SJCRH30 (cell line): ENCODE results near the gene KCNH3. TPM values are rescaled to one million over a fixed set of nuclear protein-coding genes. Genes with fewer than 3 reads are reported as not detected.

Experiments used
- DNase-seq, 2 experiments: peaks; one replicate each; pipeline ENCODE4 v3.0.0-alpha.2; 2015 to 2020
- H3K27ac ChIP-seq: fragments of 250-450 bp; sonication (Bioruptor Pico); 2 replicates; pipeline ENCODE4 v1.5.1; 2020; ENCODE audit warnings: mild to moderate bottlenecking, moderate library complexity
- H3K27me3 ChIP-seq: fragments of 250-450 bp; sonication (Bioruptor Pico); 2 replicates; pipeline ENCODE4 v1.5.1; 2020; ENCODE audit warnings: mild to moderate bottlenecking, moderate library complexity
- H3K36me3 ChIP-seq: fragments of 250-450 bp; sonication (Bioruptor Pico); 2 replicates; pipeline ENCODE4 v1.5.1; 2020; ENCODE audit warnings: mild to moderate bottlenecking, moderate library complexity
- H3K4me1 ChIP-seq: fragments of 250-450 bp; sonication (Bioruptor Pico); 2 replicates; pipeline ENCODE4 v1.5.1; 2020; ENCODE audit warnings: mild to moderate bottlenecking, moderate library complexity
- H3K4me3 ChIP-seq: fragments of 250-450 bp; sonication (Bioruptor Pico); 2 replicates; pipeline ENCODE4 v1.5.1; 2020; ENCODE audit warnings: mild to moderate bottlenecking, moderate library complexity
- H3K9me3 ChIP-seq: fragments of 250-450 bp; sonication (Bioruptor Pico); replicated peaks from 2 replicates; pipeline ENCODE4 v1.5.1; 2020; ENCODE audit warnings: mild to moderate bottlenecking, moderate library complexity
- total RNA-seq: library from RNA; depleted of rRNA; stranded (reverse); fragments of >200 nt; shearing (Covaris generic); gene quantifications from 2 replicates; pipeline ENCODE4 v1.2.3, GENCODE V29; 2014

The KCNH3 gene
- total RNA-seq, 1 experiment from 2014 or later: 0.12 TPM

GRCh38 chr12:49547090-49547690, 8.4 kb downstream of the KCNH3 start:
- Histone ChIP-seq H3K4me3 (no peak overlapping the region), H3K4me1 (no peaks in the 10 kb centered on the region), H3K27ac (no peak overlapping the region), H3K9me3 (no peaks in the 10 kb centered on the region), H3K36me3 (no peaks in the 10 kb centered on the region), H3K27me3 (peaks cover 23% of the 10 kb centered on the region)
- no peak for DNase-seq

GRCh38 chr12:49548481-49548821, 9.6 kb downstream of the KCNH3 start:
- Histone ChIP-seq H3K9me3 (no peaks in the 10 kb centered on the region), H3K36me3 (no peaks in the 10 kb centered on the region), H3K27ac (no peak overlapping the region), H3K4me3 (no peak overlapping the region), H3K27me3 (peaks cover 17% of the 10 kb centered on the region; the same call in 1 of the 2 replicates), H3K4me1 (no peaks in the 10 kb centered on the region)
- DNase-seq: no peak

DNA sequence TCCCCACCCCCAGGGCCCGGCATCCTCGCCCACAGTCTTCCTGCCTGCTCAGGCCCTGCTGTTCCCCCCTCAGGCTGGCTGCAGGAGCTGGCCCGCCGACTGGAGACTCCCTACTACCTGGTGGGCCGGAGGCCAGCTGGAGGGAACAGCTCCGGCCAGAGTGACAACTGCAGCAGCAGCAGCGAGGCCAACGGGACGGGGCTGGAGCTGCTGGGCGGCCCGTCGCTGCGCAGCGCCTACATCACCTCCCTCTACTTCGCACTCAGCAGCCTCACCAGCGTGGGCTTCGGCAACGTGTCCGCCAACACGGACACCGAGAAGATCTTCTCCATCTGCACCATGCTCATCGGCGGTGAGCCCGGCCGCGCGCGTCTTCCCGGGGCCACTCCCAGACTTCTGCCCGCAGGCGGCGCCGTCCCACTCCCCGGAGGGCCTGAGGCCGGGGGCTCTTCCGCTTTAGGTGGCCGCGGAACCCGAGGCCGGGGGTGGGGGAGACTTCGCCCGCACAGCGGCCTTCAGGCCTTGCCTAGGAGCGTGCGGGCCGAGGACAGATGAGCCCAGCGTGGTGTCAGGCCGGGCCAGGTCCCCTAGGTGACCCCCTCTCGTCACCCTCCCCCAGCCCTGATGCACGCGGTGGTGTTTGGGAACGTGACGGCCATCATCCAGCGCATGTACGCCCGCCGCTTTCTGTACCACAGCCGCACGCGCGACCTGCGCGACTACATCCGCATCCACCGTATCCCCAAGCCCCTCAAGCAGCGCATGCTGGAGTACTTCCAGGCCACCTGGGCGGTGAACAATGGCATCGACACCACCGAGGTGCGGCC, 10.2 kb downstream of the KCNH3 start:
- H3K4me1 ChIP-seq: no peaks in the 10 kb centered on the region
- H3K27me3 ChIP-seq: peaks cover 17% of the 10 kb centered on the region; the same call in 1 of the 2 replicates
- no peaks in the 10 kb centered on the region for H3K36me3 ChIP-seq
- no peak for DNase-seq
- H3K9me3 ChIP-seq: no peaks in the 10 kb centered on the region
- no peak overlapping the region for H3K4me3 ChIP-seq
- H3K27ac ChIP-seq: no peak overlapping the region

DNA sequence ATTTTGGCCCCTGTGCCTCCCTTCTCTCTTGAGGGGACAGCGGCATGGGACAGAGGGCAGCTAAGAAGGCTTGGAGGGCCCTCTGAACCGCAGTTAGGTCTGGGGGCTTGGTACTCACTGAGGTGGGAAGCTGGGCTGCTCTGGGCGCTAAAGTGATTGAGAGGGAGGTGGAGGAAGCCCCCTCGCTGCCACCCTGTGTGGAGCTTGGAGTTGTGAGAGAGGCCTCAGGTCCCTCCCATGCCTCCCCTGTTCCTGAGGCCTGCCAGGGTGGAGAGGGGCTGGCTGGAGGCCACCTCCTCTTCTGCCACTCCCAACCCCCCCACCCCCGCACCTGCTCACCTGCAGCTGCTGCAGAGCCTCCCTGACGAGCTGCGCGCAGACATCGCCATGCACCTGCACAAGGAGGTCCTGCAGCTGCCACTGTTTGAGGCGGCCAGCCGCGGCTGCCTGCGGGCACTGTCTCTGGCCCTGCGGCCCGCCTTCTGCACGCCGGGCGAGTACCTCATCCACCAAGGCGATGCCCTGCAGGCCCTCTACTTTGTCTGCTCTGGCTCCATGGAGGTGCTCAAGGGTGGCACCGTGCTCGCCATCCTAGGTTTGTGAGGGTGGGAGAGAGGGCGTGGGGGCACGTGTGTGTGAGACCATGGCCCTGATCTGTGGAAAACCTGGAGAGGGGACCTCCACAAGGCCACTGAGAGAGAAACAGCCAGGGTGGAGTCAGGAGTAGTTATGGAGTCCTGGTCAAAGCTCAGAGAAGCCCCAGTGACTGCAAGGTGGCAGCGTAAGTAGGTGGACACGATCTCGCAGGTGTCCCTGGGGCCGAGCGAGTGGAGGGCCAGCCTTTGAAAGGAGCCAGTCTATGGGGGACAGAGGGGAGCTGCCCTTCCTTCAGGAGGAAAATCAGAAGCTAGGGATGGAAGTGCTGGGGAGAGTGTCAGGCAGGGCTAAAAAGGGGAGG, 11.2 kb downstream of the KCNH3 start:
- no peaks in the 10 kb centered on the region for H3K9me3 ChIP-seq
- H3K4me3 ChIP-seq: no peak overlapping the region
- H3K4me1 ChIP-seq: no peaks in the 10 kb centered on the region
- no peak for DNase-seq
- H3K36me3 ChIP-seq: no peaks in the 10 kb centered on the region
- no peak overlapping the region for H3K27ac ChIP-seq
- H3K27me3 ChIP-seq: peaks cover 14% of the 10 kb centered on the region; the same call in 1 of the 2 replicates

DNA sequence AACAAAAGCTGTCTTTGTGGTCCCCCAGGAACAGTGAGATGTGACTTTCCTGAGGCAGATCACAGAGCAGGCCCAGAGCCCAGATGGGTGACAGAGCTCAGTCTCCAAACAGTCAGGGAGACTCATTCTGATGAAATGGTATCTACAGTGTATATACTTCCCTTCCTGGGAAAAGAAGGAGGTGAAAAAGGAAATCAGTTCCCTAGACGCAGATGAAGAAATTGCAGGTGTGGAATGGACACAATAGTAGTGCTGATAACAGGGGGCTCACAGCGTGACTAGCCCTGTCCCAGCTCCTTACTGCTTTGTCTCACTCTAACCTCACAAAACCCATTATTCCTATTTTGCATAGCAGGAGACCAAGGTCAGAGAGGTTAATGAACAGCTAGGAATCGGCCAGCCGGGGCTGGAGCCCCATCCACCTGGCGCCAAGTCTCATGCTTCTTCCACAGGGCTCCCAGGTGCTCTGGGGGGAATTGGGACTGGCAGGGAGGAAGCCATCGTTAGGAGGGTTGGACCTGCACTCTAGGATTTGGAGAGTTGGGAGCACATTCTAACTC, 11.9 kb downstream of the KCNH3 start:
- H3K4me1 ChIP-seq: no peaks in the 10 kb centered on the region
- no peaks in the 10 kb centered on the region for H3K36me3 ChIP-seq
- no peaks in the 10 kb centered on the region for H3K9me3 ChIP-seq
- peaks cover 9% of the 10 kb centered on the region; the same call in 1 of the 2 replicates for H3K27me3 ChIP-seq
- H3K4me3 ChIP-seq: no peak overlapping the region
- no peak overlapping the region for H3K27ac ChIP-seq
- no peak for DNase-seq

GRCh38 chr12:49552014-49552413, 13.2 kb downstream of the KCNH3 start:
- no peak for DNase-seq
- Histone ChIP-seq H3K27ac (no peak overlapping the region), H3K27me3 (peaks cover 3% of the 10 kb centered on the region; the same call in 1 of the 2 replicates), H3K4me1 (no peaks in the 10 kb centered on the region), H3K4me3 (no peak overlapping the region), H3K9me3 (no peaks in the 10 kb centered on the region), H3K36me3 (0 out of 2 replicates have a peak, but pooled peaks cover 3% of the 10 kb centered on the region)

DNA sequence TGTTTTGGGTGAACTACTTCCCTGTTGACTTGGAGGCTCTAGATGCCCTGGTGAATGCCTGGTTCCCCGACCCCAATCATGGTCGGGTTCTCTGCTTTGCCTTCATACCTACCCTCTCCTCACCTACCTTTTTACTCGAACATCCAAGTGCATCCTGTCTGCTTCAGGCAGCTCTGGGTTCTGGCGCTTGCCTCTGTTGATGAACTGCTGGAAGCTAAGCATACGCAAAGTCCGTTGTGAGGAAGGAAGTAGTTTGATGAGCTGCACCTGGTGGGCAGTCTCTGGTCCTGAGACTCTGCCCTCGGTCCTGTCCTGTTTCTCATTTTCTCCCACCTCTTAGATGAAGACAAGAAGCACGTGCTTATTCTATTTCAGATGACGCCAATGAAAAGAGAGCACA, 13.6 kb downstream of the KCNH3 start:
- no peak overlapping the region for H3K4me3 ChIP-seq
- no peaks in the 10 kb centered on the region for H3K9me3 ChIP-seq
- peaks cover under 1% of the 10 kb centered on the region; the same call in 1 of the 2 replicates for H3K27me3 ChIP-seq
- no peak overlapping the region for H3K27ac ChIP-seq
- H3K36me3 ChIP-seq: 0 out of 2 replicates have a peak, but pooled peaks cover 3% of the 10 kb centered on the region
- H3K4me1 ChIP-seq: no peaks in the 10 kb centered on the region
- DNase-seq: no peak

DNA sequence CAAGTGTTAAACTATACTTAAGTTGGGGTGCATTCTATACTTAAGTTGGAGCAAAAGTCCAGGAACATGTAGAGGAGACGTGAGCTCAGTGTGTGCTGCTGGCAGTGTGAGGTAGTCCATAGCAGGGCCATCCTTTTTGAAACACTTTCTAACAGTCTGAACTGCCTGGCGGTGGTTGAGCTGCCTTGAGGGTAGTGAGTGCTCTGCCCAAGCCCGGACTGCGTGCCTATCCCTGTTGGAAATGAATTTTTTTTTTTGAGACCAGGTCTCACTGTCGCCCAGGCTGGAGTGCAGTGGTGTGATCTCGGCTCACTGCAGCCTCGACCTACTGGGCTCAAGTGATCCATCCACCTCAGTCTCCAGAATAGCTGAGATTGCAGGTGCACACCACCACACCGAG, 14.1 kb downstream of the KCNH3 start:
- no peak for DNase-seq
- H3K4me1 ChIP-seq: no peaks in the 10 kb centered on the region
- H3K27me3 ChIP-seq: no peaks in the 10 kb centered on the region; the same call in 1 of the 2 replicates
- peaks cover 4% of the 10 kb centered on the region for H3K36me3 ChIP-seq
- H3K27ac ChIP-seq: no peak overlapping the region
- no peak overlapping the region for H3K4me3 ChIP-seq
- H3K9me3 ChIP-seq: no peaks in the 10 kb centered on the region

GRCh38 chr12:49553512-49554088, 14.8 kb downstream of the KCNH3 start:
- no peak overlapping the region for H3K27ac ChIP-seq
- H3K9me3 ChIP-seq: no peaks in the 10 kb centered on the region
- no peak overlapping the region for H3K4me3 ChIP-seq
- peaks cover 11% of the 10 kb centered on the region for H3K36me3 ChIP-seq
- DNase-seq: peak in 1 of 2 experiments; percentile 53
- no peaks in the 10 kb centered on the region for H3K27me3 ChIP-seq
- no peaks in the 10 kb centered on the region for H3K4me1 ChIP-seq

DNA sequence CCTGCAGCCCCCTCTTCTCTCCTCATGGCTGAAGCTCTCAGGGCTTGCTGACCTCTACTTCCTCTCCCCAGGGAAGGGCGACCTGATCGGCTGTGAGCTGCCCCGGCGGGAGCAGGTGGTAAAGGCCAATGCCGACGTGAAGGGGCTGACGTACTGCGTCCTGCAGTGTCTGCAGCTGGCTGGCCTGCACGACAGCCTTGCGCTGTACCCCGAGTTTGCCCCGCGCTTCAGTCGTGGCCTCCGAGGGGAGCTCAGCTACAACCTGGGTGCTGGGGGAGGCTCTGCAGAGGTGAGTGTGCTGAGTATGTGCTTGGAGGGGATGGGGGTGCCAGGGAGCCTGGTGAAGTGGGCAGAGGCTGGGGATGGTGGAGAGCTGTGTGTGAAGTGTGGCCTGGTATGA, 15.4 kb downstream of the KCNH3 start:
- Histone ChIP-seq H3K9me3 (no peaks in the 10 kb centered on the region), H3K4me3 (no peak overlapping the region), H3K4me1 (no peaks in the 10 kb centered on the region), H3K27me3 (no peaks in the 10 kb centered on the region), H3K36me3 (peaks cover 16% of the 10 kb centered on the region), H3K27ac (no peak overlapping the region)
- DNase-seq: no peak

GRCh38 chr12:49555631-49556390, 17.0 kb downstream of the KCNH3 start:
- Histone ChIP-seq H3K36me3 (peaks cover 25% of the 10 kb centered on the region), H3K27me3 (no peaks in the 10 kb centered on the region), H3K4me1 (no peaks in the 10 kb centered on the region), H3K9me3 (no peaks in the 10 kb centered on the region), H3K4me3 (no peak overlapping the region), H3K27ac (no peak overlapping the region)
- no peak for DNase-seq

- H3K9me3 ChIP-seq: no peaks in the 10 kb centered on the region
- no peak for DNase-seq
- peaks cover 29% of the 10 kb centered on the region for H3K36me3 ChIP-seq
- H3K4me3 ChIP-seq: no peak overlapping the region
- H3K27me3 ChIP-seq: no peaks in the 10 kb centered on the region
- H3K27ac ChIP-seq: no peak overlapping the region
- H3K4me1 ChIP-seq: no peaks in the 10 kb centered on the region
These were observed 17.8 kb downstream of the KCNH3 start for GRCh38 chr12:49556391-49557186.
